ENCODE measurements around the gene HLA-A. TPM values are rescaled to one million over a fixed set of nuclear protein-coding genes. Genes with fewer than 3 reads are reported as not detected.

Gene HLA-A
- total RNA-seq, result 256 TPM
- long read RNA-seq, transcript HLA-A-203 (8 exons, 1,611 nt), result major isoform, 345 of 489 reads
- long read RNA-seq, partial matches to known transcripts, result 121 of 489 reads
- long read RNA-seq, other reads (novel, unspliced or antisense), result 23 of 489 reads

- intact Hi-C loops (cut with micrococcal nuclease), result no loop called here
- peak; percentile 94 for DNase-seq
- peak; percentile 99 for ATAC-seq
Observed at GRCh38 chr6:29942275-29943052, at the start of gene HLA-A. Gene HLA-A (plus strand): TSS chr6:29942532. CDS start chr6:29942554, 22 bp downstream.

DNA sequence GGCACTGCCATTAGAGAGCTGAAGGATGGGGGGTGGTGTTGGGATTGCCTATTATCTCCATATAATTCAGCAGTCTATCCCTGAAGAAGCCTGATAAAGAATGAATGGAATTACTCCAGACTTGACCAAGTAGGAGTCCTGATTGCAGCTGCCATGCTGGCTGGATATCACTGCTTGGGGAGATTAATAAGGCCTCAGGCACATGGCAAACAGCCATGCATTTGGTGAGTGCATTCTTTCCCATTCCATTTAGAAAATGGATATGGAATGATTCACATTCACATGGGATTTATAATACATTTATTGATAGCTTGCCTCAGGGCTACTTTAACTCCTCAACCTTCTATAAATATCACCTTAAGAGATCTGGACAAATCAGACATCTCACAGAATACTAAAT lies 49.6 kb upstream of the HLA-A start:
- DNase-seq, result no peak
- no peak for ATAC-seq
- intact Hi-C loops (cut with micrococcal nuclease), result no loop called here

GRCh38 chr6:29899281-29899680 lies 43.1 kb upstream of the HLA-A start:
- DNase-seq (no peak), ATAC-seq (no peak)
- intact Hi-C loops (cut with micrococcal nuclease), result no loop called here

DNA sequence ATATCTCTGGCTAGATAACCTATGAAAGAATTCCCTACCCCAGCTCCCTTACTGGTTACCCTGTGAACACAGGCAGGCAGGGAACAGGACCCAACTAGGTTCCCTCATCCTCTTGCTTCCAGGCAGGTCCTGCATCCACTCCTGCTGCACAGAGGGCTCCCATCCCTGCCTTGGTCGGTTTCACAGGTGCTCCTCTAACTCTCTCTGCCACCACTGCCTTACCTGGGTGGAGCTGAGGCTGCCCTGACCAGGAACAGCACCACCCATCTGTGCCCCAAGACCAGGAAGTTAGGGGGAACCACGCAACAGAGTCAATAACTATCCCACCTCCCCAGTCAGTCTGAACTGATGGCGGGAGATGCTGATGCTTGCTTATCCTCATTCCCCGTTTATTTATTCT lies 37.0 kb upstream of the HLA-A start:
- intact Hi-C loops (cut with micrococcal nuclease), result no loop called here
- DNase-seq (no peak), ATAC-seq (no peak)

GRCh38 chr6:29907637-29908340 lies 34.5 kb upstream of the HLA-A start:
- DNase-seq (no peak), ATAC-seq (no peak)
- intact Hi-C loops (cut with micrococcal nuclease), result no loop called here

- intact Hi-C loops (cut with micrococcal nuclease), result no loop called here
- ATAC-seq (no peak), DNase-seq (no peak)
Observed at GRCh38 chr6:29908341-29908662, 34.0 kb upstream of the HLA-A start.

DNA sequence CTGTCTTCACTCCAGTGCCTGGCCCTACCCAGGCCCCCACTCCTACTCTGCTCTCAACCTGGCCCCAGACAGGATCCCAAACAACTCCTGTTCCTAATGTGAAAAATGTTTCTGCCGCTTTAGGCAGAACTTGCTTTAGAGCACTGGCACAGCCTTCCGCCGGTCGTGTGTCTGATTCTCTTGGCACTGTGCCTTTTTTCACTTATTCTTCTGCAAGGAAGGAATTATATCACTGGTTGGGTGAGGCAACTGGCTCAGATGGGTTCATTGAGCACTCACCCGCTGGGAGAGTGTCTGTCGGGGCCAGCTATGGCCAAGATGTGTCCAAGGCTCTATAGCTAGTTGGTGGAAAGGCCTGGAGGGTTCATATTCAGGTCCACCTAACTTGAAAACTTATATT lies 33.6 kb upstream of the HLA-A start:
- ATAC-seq (no peak), DNase-seq (no peak)
- intact Hi-C loops (cut with micrococcal nuclease), result no loop called here

DNA sequence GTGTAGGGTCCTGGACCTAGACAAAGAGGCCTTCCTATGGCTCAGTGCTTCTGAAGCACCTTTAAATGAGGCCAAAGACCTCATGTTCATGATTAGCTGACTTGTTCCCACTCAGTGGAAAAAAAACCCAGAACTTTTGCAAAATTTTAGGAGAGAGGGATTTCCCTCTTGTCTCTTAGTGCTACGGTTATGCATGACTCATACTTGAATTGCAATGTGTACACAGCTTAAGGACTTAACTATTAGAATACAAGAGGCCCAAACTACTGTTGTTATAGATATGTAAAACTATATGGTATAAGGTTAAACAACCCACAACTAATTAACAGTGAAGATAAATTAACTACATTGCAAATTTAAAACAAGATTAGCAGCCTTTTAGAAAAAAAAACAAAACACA lies 32.3 kb upstream of the HLA-A start:
- ATAC-seq (no peak), DNase-seq (no peak)
- intact Hi-C loops (cut with micrococcal nuclease), result no loop called here

DNA sequence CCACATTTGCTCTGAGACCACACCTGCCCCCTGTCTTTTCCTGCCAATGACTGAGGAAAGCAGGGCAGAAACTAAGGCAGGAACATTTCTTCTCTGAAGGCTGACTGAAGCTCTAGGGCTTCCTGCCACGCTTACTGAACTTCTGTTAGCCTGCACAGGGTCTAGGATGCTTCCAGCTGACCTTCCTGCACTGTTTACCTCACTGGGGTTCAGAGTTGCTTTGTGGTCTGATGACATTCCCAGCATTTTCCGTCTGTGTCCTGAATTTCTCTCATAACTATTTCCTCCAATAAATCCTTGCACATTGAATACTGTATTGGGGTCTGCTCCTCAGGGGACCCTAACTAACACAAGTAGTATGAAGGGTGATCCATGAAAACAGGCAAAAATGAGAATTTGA lies 29.5 kb upstream of the HLA-A start:
- ATAC-seq, result no peak
- intact Hi-C loops (cut with micrococcal nuclease), result no loop called here
- DNase-seq, result no peak

- intact Hi-C loops (cut with micrococcal nuclease), result no loop called here
- no peak for ATAC-seq
- DNase-seq, result no peak
Observed at GRCh38 chr6:29916741-29917140, 25.6 kb upstream of the HLA-A start.

DNA sequence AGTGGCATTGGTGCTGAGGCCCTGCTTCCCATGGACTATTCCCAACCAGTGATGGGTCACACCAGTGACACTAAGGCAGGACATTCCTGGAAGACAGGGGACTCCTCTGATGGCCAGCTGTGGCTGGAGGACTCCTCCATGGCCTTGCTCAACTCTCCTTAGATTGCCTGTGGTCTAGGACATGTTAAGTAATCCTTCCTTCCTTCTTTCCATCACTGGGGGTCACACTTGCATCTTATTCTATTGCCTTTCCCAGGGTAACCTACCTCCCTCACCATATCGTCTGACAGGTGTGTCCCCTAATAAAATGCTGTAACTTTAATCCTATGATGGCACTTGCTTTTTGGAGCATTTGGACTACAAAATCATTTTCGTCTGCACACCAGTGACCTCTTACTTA lies 24.5 kb upstream of the HLA-A start:
- ATAC-seq (no peak), DNase-seq (no peak)

GRCh38 chr6:29919506-29920445 lies 22.6 kb upstream of the HLA-A start:
- intact Hi-C loops (cut with micrococcal nuclease), result no loop called here
- DNase-seq (no peak), ATAC-seq (no peak)

More for the DNA sequence above, 24.5 kb upstream of the HLA-A start:
- intact Hi-C loops (cut with micrococcal nuclease), result no loop called here

- DNase-seq (no peak), ATAC-seq (no peak)
- intact Hi-C loops (cut with micrococcal nuclease), result no loop called here
Observed at GRCh38 chr6:29924287-29924686, 18.0 kb upstream of the HLA-A start.

DNA sequence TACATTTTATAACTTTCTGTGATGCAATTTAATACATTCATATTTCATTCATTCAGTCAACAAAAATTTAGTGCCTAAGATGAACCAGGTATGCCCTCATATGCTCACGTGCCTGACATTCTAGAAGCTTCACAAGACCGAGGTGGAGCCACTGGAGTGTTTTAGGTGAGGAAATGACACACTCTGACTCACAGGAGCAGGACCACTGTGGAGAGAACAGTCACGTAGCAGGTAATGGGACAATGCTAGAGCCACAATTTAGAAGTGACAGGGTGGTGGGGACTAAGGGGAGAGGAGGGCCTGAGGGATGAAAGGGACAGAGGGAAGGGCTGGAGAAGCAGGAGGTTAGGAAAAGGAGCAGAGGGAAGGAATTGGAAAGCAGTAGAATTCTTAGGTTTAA lies 17.6 kb upstream of the HLA-A start:
- ATAC-seq (no peak), DNase-seq (no peak)
- intact Hi-C loops (cut with micrococcal nuclease), result no loop called here

- ATAC-seq, result no peak
- intact Hi-C loops (cut with micrococcal nuclease), result no loop called here
- DNase-seq, result no peak
Observed at GRCh38 chr6:29925321-29925720, 17.0 kb upstream of the HLA-A start.

DNA sequence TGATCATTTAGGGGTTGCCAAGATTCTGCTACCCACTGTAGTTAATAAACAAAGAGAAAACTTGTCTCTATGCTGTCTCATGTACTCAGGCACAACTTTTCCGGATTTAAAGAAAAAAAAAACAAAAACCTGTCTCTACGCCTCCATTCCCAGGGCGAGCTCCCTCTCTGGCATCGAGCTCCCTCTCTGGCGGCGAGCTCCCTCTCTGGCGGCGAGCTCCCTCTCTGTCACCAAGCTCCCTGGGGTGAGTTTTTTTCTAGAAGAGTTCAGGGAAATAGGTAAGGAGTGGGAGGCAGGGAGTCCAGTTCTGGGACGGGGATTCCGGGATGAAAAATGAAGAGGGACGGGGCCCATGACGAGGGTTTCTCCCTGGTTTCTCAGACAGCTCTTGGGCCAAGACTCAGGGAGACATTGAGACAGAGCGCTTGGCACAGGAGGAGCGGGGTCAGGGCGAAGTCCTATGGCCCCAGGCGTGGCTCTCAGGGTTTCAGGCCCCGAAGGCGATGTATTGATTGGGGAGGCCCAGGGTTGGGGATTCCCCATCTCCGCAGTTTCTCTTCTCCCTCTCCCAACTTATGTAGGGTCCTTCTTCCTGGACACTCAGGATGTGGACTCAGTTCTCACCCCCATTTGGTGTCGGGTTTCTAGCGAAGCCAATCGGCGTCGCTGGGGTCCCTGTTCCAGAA lies 16.5 kb upstream of the HLA-A start:
- DNase-seq (no peak), ATAC-seq (peak; percentile 40)
- intact Hi-C loops (cut with micrococcal nuclease), result no loop called here

GRCh38 chr6:29926413-29927274 lies 15.7 kb upstream of the HLA-A start:
- intact Hi-C loops (cut with micrococcal nuclease), result no loop called here
- ATAC-seq (peak; percentile 92), DNase-seq (peak; percentile 85)

DNA sequence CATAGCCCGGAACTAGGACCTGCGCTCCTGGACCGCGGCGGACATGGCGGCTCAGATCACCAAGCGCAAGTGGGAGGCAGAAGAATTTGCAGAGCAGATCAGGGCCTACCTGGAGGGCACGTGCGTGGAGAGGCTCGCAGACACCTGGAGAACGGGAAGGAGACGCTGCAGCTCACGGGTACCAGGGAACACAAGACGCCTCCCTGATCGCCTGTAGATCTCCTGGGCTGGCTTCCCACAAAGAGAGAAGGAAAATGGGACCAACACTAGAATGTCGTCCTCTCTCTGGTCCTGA lies 15.1 kb upstream of the HLA-A start:
- intact Hi-C loops (cut with micrococcal nuclease), result no loop called here
- DNase-seq (no peak), ATAC-seq (no peak)

Data from left ventricle myocardium superior (tissue), 1 donor.